GM23338 (cell line): ENCODE results near the gene MYO5B. TPM values are rescaled to one million over a fixed set of nuclear protein-coding genes. Genes with fewer than 3 reads are reported as not detected.

ENCODE experiments used
- ATAC-seq: fragments of 200-7000 bp; cut with Tn5 transposase; 3 replicates; pipeline ENCODE4 v1.9.1; 2020
- DNase-seq: peaks from one replicate; pipeline ENCODE4 v3.0.0-alpha.2; 2015; ENCODE audit warnings: low spot score
- H2AFZ ChIP-seq: fragments of 200-600 bp; sonication (generic); 2 replicates; pipeline ENCODE4 v1.8.0; 2016; ENCODE audit warnings: antibody characterized with exemption, mild to moderate bottlenecking, moderate library complexity
- H3F3A ChIP-seq: fragments of 200-600 bp; sonication (generic); replicated peaks from 2 replicates; pipeline ENCODE4 v1.8.0; 2017; ENCODE audit warnings: antibody characterized with exemption, mixed run types, low read depth
- H3K27ac ChIP-seq: fragments of 200-600 bp; sonication (generic); 2 replicates; pipeline ENCODE4 v1.6.1; 2016; ENCODE audit warnings: low read depth
- H3K27me3 ChIP-seq: fragments of 200-600 bp; sonication (generic); 2 replicates; pipeline ENCODE4 v1.8.0; 2016; ENCODE audit warnings: mild to moderate bottlenecking, mixed run types, moderate library complexity; ENCODE audit not compliant: insufficient read depth
- H3K36me3 ChIP-seq: fragments of 200-600 bp; sonication (generic); 2 replicates; pipeline ENCODE4 v1.8.0; 2016; ENCODE audit warnings: mild to moderate bottlenecking; ENCODE audit not compliant: insufficient read depth
- H3K4me1 ChIP-seq: fragments of 200-600 bp; sonication (generic); 2 replicates; pipeline ENCODE4 v1.8.0; 2016; ENCODE audit warnings: mild to moderate bottlenecking, moderate library complexity; ENCODE audit not compliant: insufficient read depth
- H3K4me2 ChIP-seq: fragments of 200-600 bp; sonication (generic); 2 replicates; pipeline ENCODE4 v1.7.1; 2017; ENCODE audit warnings: mixed run types
- H3K4me3 ChIP-seq: fragments of 200-600 bp; sonication (generic); 2 replicates; pipeline ENCODE4 v1.6.1; 2016; ENCODE audit warnings: mixed run types
- H3K79me2 ChIP-seq: fragments of 200-600 bp; sonication (generic); replicated peaks from 2 replicates; pipeline ENCODE4 v1.8.0; 2017; ENCODE audit warnings: mild to moderate bottlenecking; ENCODE audit not compliant: insufficient read depth
- H3K9me2 ChIP-seq: fragments of 200-600 bp; sonication (generic); 2 replicates; pipeline ENCODE4 v1.8.0; 2017; ENCODE audit not compliant: insufficient read depth
- H4K20me1 ChIP-seq: fragments of 200-600 bp; sonication (generic); replicated peaks from 2 replicates; pipeline ENCODE4 v1.8.0; 2017; ENCODE audit warnings: mild to moderate bottlenecking; ENCODE audit not compliant: insufficient read depth
- H3K27ac Mint-ChIP-seq: 2 replicates; pipeline ENCODE4 v1.8.0; 2020; ENCODE audit warnings: inconsistent platforms, mild to moderate bottlenecking, moderate library complexity, mixed read lengths
- H3K27me3 Mint-ChIP-seq: 3 replicates; pipeline ENCODE4 v1.8.0; 2022; ENCODE audit warnings: low read depth, mild to moderate bottlenecking, moderate library complexity, mixed read lengths, inconsistent platforms; ENCODE audit not compliant: insufficient read depth, poor library complexity
- H3K36me3 Mint-ChIP-seq: 3 replicates; pipeline ENCODE4 v1.8.0; 2021; ENCODE audit warnings: low read depth, mild to moderate bottlenecking, inconsistent platforms, moderate library complexity, mixed read lengths
- H3K4me1 Mint-ChIP-seq: 3 replicates; pipeline ENCODE4 v1.8.0; 2020; ENCODE audit warnings: mild to moderate bottlenecking, inconsistent platforms, mixed read lengths
- H3K4me3 Mint-ChIP-seq: 3 replicates; pipeline ENCODE4 v1.8.0; 2021; ENCODE audit warnings: moderate library complexity, mild to moderate bottlenecking, inconsistent platforms, mixed read lengths
- H3K9me3 Mint-ChIP-seq: 3 replicates; pipeline ENCODE4 v1.8.0; 2020; ENCODE audit warnings: moderate library complexity, mild to moderate bottlenecking, inconsistent platforms, mixed read lengths
- REST ChIP-seq: IDR thresholded peaks from one replicate; pipeline ENCODE4 v1.6.1; 2018; ENCODE audit warnings: antibody characterized with exemption; ENCODE audit not compliant: unreplicated experiment
- ZNF331 ChIP-seq: fragments of 250-450 bp; sonication (Bioruptor Pico); IDR thresholded peaks from 2 replicates; pipeline ENCODE4 v1.5.0; 2020; ENCODE audit warnings: low read depth, mild to moderate bottlenecking, moderate library complexity
- polyA plus RNA-seq: library from polyadenylated mRNA; unstranded; fragments of >200 nt; fragmentation: Nextera tagmentation; extraction: Ambion mirVana; gene quantifications from 2 replicates; pipeline ENCODE4 v1.2.1, GENCODE V29; 2016
- total RNA-seq: library from RNA; depleted of rRNA; stranded (reverse); fragments of >200 nt; shearing (Covaris generic); gene quantifications from 2 replicates; pipeline ENCODE4 v1.2.3, GENCODE V29; 2014
- TF ChIP-seq, protein P1 (sequence below): IDR thresholded peaks from 2 replicates; pipeline ENCODE4 v1.6.1; 2016; ENCODE audit warnings: antibody characterized with exemption
- TF ChIP-seq, protein P2 (sequence below), 2 experiments: fragments of 200-600 bp in 1 of 2; sonication (generic) in 1 of 2; conservative IDR thresholded peaks; 2 replicates each; pipeline versions ENCODE4 v1.5.1 to v1.6.1; 2016 to 2017; ENCODE audit warnings: antibody characterized with exemption in 2 of 2, low read depth in 2 of 2, mild to moderate bottlenecking in 2 of 2, moderate library complexity in 1 of 2

MYO5B gene
- total and polyA plus RNA-seq, 2 experiments from 2014 or later, result 3.2 to 19.1 TPM

- no peak for TF ChIP-seq REST
- TF ChIP-seq, protein P1, sequence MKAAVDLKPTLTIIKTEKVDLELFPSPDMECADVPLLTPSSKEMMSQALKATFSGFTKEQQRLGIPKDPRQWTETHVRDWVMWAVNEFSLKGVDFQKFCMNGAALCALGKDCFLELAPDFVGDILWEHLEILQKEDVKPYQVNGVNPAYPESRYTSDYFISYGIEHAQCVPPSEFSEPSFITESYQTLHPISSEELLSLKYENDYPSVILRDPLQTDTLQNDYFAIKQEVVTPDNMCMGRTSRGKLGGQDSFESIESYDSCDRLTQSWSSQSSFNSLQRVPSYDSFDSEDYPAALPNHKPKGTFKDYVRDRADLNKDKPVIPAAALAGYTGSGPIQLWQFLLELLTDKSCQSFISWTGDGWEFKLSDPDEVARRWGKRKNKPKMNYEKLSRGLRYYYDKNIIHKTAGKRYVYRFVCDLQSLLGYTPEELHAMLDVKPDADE, result no peak
These were observed 51.1 kb downstream of the MYO5B start (continued) for GRCh38 chr18:50143886-50144285.

- Histone ChIP-seq H3K4me3 (no peak overlapping the region), H3K27me3 (no peaks in the 10 kb centered on the region), H3K9me2 (no peaks in the 10 kb centered on the region; the same call in 1 of the 2 replicates), H4K20me1 (no peaks in the 10 kb centered on the region), H2AFZ (no peak overlapping the region), H3F3A (no peaks in the 10 kb centered on the region), H3K4me2 (no peak overlapping the region), H3K79me2 (no peaks in the 10 kb centered on the region), H3K36me3 (no peaks in the 10 kb centered on the region), H3K4me1 (no peaks in the 10 kb centered on the region), H3K27ac (no peak overlapping the region)
- H3K9me3 Mint-ChIP-seq, result no peaks in the 10 kb centered on the region; the same call in 2 of the 3 replicates
- DNase-seq, result peak; percentile 30
- peak; percentile 86 for ATAC-seq
- H3K27ac Mint-ChIP-seq, result no peak overlapping the region
- H3K36me3 Mint-ChIP-seq, result no peaks in the 10 kb centered on the region
- no peak for TF ChIP-seq ZNF331 (CRISPR knock-in tag)
- TF ChIP-seq, protein P2, sequence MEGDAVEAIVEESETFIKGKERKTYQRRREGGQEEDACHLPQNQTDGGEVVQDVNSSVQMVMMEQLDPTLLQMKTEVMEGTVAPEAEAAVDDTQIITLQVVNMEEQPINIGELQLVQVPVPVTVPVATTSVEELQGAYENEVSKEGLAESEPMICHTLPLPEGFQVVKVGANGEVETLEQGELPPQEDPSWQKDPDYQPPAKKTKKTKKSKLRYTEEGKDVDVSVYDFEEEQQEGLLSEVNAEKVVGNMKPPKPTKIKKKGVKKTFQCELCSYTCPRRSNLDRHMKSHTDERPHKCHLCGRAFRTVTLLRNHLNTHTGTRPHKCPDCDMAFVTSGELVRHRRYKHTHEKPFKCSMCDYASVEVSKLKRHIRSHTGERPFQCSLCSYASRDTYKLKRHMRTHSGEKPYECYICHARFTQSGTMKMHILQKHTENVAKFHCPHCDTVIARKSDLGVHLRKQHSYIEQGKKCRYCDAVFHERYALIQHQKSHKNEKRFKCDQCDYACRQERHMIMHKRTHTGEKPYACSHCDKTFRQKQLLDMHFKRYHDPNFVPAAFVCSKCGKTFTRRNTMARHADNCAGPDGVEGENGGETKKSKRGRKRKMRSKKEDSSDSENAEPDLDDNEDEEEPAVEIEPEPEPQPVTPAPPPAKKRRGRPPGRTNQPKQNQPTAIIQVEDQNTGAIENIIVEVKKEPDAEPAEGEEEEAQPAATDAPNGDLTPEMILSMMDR (conservative IDR thresholded peaks at IDR 0.05; ENCODE audit: low read depth in 2 of 2), result peak; percentile 25 to 29; a peak in 2 of 4 replicates
- H3K4me3 Mint-ChIP-seq, result no peak overlapping the region
- no peaks in the 10 kb centered on the region for H3K27me3 Mint-ChIP-seq
- H3K4me1 Mint-ChIP-seq, result no peaks in the 10 kb centered on the region
These were observed 51.7 kb downstream of the MYO5B start for GRCh38 chr18:50143294-50143693.

GRCh38 chr18:50142441-50143120 is 52.4 kb downstream of the MYO5B start:
- H4K20me1 ChIP-seq, result no peaks in the 10 kb centered on the region
- no peak overlapping the region for H3K27ac ChIP-seq
- Mint-ChIP-seq H3K36me3 (no peaks in the 10 kb centered on the region), H3K4me3 (no peak overlapping the region), H3K9me3 (no peaks in the 10 kb centered on the region; the same call in 2 of the 3 replicates), H3K4me1 (no peaks in the 10 kb centered on the region), H3K27ac (no peak overlapping the region), H3K27me3 (no peaks in the 10 kb centered on the region)
- H3K4me1 ChIP-seq, result no peaks in the 10 kb centered on the region
- no peaks in the 10 kb centered on the region for H3F3A ChIP-seq
- H3K27me3 ChIP-seq, result no peaks in the 10 kb centered on the region
- no peak overlapping the region for H3K4me2 ChIP-seq
- no peak for ATAC-seq
- H3K4me3 ChIP-seq, result no peak overlapping the region
- H2AFZ ChIP-seq, result no peak overlapping the region
- no peaks in the 10 kb centered on the region; the same call in 1 of the 2 replicates for H3K9me2 ChIP-seq
- H3K36me3 ChIP-seq, result no peaks in the 10 kb centered on the region
- no peak for DNase-seq
- H3K79me2 ChIP-seq, result no peaks in the 10 kb centered on the region
- TF ChIP-seq, protein P1, result no peak
